ENCODE results near the gene GPR37L1.
"Not testable (repeated sequence)": the region's sequence is repeated elsewhere in the genome, so short reads cannot be mapped to it uniquely, and the experiment has no call there.

GPR37L1 gene

GRCh38 chr1:202110977-202111376 lies 11.7 kb upstream of the GPR37L1 start:
- DNase-seq = no peak

- not testable (repeated sequence) for DNase-seq
These were observed 11.1 kb upstream of the GPR37L1 start for GRCh38 chr1:202111589-202111988.

- no peak for DNase-seq
These were observed 9.6 kb upstream of the GPR37L1 start for GRCh38 chr1:202112859-202113689.

GRCh38 chr1:202113690-202114300 lies 8.9 kb upstream of the GPR37L1 start:
- DNase-seq = no peak

- DNase-seq = no peak
These were observed 6.4 kb upstream of the GPR37L1 start for GRCh38 chr1:202116287-202116686.

- no peak for DNase-seq
These were observed 4.8 kb upstream of the GPR37L1 start for GRCh38 chr1:202117898-202118371.

GRCh38 chr1:202121006-202121405 lies 1.7 kb upstream of the GPR37L1 start:
- no peak for DNase-seq

DNA sequence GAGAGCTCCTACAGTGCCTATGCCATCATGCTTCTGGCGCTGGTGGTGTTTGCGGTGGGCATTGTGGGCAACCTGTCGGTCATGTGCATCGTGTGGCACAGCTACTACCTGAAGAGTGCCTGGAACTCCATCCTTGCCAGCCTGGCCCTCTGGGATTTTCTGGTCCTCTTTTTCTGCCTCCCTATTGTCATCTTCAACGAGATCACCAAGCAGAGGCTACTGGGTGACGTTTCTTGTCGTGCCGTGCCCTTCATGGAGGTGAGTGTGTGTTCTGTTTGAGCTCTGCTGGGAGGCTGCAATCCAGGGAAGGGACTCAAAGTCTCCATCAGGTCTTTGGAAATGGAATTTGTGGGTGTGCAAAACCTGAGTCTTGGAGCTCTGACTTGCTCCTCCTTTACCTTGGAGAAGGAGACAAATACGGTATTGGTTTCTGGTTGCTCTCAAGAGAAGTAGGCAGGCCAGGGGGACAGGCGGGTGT lies 658 bp downstream of the GPR37L1 start:
- DNase-seq = no peak

GRCh38 chr1:202124142-202124541 lies 1.4 kb downstream of the GPR37L1 start:
- DNase-seq = no peak

- no peak for DNase-seq
These were observed 2.9 kb downstream of the GPR37L1 start for GRCh38 chr1:202125611-202126010.

- DNase-seq = no peak
These were observed 3.7 kb downstream of the GPR37L1 start for GRCh38 chr1:202126426-202126825.

GRCh38 chr1:202127061-202127460 lies 4.3 kb downstream of the GPR37L1 start:
- DNase-seq = no peak

DNA sequence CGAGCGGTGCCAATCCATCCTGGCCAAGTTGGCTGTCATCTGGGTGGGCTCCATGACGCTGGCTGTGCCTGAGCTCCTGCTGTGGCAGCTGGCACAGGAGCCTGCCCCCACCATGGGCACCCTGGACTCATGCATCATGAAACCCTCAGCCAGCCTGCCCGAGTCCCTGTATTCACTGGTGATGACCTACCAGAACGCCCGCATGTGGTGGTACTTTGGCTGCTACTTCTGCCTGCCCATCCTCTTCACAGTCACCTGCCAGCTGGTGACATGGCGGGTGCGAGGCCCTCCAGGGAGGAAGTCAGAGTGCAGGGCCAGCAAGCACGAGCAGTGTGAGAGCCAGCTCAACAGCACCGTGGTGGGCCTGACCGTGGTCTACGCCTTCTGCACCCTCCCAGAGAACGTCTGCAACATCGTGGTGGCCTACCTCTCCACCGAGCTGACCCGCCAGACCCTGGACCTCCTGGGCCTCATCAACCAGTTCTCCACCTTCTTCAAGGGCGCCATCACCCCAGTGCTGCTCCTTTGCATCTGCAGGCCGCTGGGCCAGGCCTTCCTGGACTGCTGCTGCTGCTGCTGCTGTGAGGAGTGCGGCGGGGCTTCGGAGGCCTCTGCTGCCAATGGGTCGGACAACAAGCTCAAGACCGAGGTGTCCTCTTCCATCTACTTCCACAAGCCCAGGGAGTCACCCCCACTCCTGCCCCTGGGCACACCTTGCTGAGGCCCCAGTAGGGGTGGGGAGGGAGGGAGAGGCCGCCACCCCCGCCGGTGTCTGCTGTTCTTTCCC lies 5.3 kb downstream of the GPR37L1 start:
- no peak for DNase-seq

GRCh38 chr1:202129453-202130296 lies 7.0 kb downstream of the GPR37L1 start:
- DNase-seq = no peak

- no peak for DNase-seq
These were observed 7.6 kb downstream of the GPR37L1 start for GRCh38 chr1:202130297-202130721.

DNA sequence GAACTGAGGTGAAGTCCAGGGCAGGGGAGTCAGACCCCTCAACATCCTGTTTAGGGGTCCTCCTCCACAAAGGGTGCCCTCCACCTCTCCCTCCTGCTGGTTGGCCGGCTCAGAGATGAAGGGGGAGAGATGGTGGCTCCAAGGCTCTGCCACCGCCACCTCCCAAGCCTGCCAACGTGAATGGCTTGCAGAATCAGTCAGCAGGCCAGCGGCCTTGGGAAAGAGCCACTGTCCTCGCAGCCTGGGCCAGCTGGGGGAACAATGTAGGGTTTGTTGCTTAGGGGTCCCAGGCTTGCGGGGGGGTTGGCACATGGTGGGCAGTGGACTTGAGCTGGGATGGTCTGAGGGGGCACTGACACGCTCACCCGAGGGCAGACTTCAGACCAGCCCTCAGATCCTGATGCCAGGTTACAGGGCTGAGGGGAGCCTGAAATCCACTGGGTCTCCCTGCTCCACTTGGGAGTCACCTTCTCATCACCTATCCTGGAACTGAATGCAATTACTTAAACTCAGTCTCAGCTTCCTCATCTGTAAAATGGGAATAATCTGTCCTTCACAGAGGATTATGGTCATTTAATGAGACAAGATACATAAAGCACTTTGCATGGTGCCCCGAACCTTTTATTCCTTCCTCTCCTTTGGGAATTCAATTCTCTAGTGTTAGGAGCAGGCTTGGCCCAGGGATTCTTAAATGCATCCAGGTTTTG lies 8.3 kb downstream of the GPR37L1 start:
- no peak for DNase-seq

DNA sequence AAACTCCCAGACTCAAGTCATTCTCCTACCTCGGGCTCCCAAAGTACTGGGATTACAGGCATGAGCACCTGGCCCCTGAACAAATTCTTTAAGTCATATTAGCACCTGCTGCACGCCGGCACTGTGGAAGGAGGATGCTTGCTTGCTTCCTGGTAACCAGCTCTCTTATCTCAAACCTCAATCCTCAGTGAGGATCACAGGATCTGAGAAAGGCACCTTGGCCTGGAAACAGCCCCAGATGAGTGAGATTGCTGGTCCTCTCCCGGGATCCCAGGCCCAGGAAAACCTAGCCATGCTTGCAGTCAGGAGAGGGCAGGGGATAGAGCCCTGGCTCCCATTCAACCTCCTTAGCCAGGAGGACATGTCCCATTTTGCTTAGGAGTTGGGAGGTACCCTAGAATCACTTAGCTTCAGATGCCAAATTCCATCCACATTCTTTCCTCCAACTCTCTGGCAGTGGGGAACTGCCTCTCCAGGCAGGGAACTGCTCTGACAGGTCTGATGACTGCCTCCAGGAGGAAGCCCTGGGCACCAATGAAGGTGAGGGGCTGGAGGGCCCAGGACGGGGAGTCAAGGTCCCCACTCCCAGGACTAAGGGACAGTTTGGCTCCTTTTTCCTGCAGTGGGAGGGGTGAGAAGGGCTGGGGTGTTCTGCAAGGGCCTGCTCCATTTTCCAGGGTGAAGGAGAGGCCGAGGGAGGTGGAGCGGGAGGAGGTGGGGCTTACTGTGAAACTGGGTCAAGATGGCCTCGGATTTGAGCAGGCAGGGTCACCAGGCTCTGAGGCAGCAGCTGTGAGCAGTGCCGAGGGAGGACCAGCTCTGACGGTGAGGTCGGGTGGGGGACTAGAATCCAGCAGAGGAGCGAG lies 9.5 kb downstream of the GPR37L1 start:
- DNase-seq = no peak

DNA sequence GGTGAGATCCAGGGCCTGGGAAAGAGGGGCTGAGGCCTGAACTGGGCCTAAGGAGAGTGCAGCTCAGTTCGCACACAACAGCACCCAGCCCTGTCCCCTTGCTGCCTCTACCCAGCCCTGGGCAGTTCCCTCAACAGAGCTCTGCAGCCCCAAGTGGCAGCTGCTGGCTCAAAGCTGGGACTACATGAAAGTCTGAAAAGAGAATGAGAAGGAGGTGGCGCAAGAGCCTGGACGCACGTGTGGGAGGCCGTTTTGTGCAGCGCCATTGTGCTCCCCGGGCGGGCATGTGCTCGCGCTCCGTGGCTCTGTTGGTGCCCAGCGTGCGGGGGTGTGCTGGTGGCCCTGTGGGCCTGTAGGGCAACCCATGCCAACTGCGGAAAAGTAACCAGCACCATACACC lies 10.3 kb downstream of the GPR37L1 start:
- no peak for DNase-seq

GRCh38 chr1:202133496-202133895 lies 10.8 kb downstream of the GPR37L1 start:
- no peak for DNase-seq

DNA sequence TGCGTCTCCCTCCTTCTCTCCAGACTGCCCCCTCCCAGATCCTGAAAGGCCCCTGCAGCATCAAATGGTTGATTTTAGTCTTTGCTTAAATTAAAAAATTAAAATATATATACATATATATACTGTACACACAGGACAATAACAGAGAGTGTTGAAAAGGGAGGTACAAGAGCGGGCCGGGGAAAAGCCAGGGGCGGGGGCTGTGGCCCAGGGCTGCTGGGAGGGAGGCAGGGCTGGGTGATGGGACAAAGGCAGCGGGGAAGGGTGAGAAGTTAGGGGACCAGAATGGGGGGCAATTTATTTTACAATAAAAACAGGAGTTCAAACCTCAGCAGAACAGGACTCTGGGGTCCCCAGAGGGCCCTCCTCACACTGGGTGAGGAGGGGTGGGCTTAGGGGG lies 11.3 kb downstream of the GPR37L1 start:
- DNase-seq = no peak
